ENCODE measurements around the gene MSI2. TPM values are rescaled to one million over a fixed set of nuclear protein-coding genes. Genes with fewer than 3 reads are reported as not detected.

MSI2 gene
- total RNA-seq, 1 experiment from 2014 or later: 174 TPM

DNA sequence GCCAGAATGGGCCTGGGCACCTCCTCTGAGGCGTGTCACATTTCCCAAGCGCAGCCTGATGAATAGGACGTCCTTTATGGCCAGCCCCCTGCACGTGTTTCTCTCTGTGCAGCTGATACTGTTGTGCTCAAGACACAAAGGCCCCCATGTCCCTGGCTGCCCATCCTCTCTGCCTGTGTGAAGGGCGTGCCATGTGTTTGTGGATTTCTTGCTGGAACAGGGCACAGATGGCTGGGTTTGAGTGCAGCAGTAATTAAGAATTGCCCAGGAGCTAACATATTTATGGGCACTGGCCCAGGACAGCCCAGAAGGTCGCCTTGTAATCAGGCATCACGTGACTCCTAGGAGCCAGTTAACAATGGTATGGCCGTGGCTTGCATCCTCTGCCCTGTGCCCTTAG lies 307.6 kb downstream of the MSI2 start:
- no peaks in the 10 kb centered on the region for H3K36me3 ChIP-seq (ENCODE audit: control insufficient read depth, insufficient read depth, low read length)
- Mint-ChIP-seq H3K27ac (ENCODE audit: unreplicated experiment) (no peak overlapping the region), H3K4me1 (ENCODE audit: low read depth, unreplicated experiment) (peaks cover 42% of the 10 kb centered on the region), H3K4me3 (ENCODE audit: unreplicated experiment) (no peak overlapping the region), H3K36me3 (ENCODE audit: insufficient read depth, unreplicated experiment) (peaks cover 57% of the 10 kb centered on the region), H3K27me3 (ENCODE audit: insufficient read depth, unreplicated experiment) (no peaks in the 10 kb centered on the region), H3K9me3 (ENCODE audit: unreplicated experiment) (no peaks in the 10 kb centered on the region)
- BruUV-seq (replicated peaks): no TSS peak
- H3K27me3 ChIP-seq (replicated peaks; ENCODE audit: control insufficient read depth, insufficient read depth, low read length): no peaks in the 10 kb centered on the region
- DNase-seq: no peak
- H3K9me3 ChIP-seq: no peaks in the 10 kb centered on the region
- intact Hi-C loops (cut with micrococcal nuclease; ENCODE audit: unreplicated experiment): no loop called here
- ChIA-PET POLR2A (no interaction called here), CTCF (no interaction called here)
- peaks cover 31% of the 10 kb centered on the region for H3K4me1 ChIP-seq
- H3K4me3 ChIP-seq (ENCODE audit: low read depth, low read length): no peak overlapping the region
- TF ChIP-seq, protein P1, sequence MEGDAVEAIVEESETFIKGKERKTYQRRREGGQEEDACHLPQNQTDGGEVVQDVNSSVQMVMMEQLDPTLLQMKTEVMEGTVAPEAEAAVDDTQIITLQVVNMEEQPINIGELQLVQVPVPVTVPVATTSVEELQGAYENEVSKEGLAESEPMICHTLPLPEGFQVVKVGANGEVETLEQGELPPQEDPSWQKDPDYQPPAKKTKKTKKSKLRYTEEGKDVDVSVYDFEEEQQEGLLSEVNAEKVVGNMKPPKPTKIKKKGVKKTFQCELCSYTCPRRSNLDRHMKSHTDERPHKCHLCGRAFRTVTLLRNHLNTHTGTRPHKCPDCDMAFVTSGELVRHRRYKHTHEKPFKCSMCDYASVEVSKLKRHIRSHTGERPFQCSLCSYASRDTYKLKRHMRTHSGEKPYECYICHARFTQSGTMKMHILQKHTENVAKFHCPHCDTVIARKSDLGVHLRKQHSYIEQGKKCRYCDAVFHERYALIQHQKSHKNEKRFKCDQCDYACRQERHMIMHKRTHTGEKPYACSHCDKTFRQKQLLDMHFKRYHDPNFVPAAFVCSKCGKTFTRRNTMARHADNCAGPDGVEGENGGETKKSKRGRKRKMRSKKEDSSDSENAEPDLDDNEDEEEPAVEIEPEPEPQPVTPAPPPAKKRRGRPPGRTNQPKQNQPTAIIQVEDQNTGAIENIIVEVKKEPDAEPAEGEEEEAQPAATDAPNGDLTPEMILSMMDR (IDR thresholded peaks at IDR 0.05; ENCODE audit: insufficient read depth in 1 of 2, low read depth in 1 of 2, low read length in 1 of 2, severe bottlenecking in 1 of 2, unreplicated experiment in 1 of 2): no peak

DNA sequence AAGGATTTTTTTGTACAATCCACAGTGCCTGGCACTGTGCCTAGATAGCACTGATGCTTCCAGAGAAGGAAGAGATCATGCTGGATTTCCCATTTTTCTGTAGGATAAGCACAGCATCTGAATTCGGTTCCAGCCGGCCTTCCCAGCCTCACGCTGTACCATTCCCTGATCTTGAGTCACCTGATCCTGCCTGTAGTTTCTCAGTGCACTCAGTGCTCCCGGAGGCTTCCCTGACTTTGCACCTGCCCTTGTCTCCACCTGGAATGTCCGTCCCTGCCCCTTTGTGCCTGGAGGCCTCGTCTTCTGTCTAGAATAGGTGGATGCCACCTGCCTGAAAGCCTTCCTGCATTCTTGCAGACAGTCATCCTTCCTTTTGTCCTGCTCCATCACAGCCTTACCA lies 308.9 kb downstream of the MSI2 start:
- Mint-ChIP-seq H3K36me3 (ENCODE audit: insufficient read depth, unreplicated experiment) (peaks cover 59% of the 10 kb centered on the region), H3K9me3 (ENCODE audit: unreplicated experiment) (no peaks in the 10 kb centered on the region), H3K4me1 (ENCODE audit: low read depth, unreplicated experiment) (peaks cover 39% of the 10 kb centered on the region), H3K27me3 (ENCODE audit: insufficient read depth, unreplicated experiment) (no peaks in the 10 kb centered on the region), H3K4me3 (ENCODE audit: unreplicated experiment) (no peak overlapping the region), H3K27ac (ENCODE audit: unreplicated experiment) (no peak overlapping the region)
- TF ChIP-seq, protein P1 (IDR thresholded peaks at IDR 0.05; ENCODE audit: insufficient read depth in 1 of 2, low read depth in 1 of 2, low read length in 1 of 2, severe bottlenecking in 1 of 2, unreplicated experiment in 1 of 2): no peak
- intact Hi-C loops (cut with micrococcal nuclease; ENCODE audit: unreplicated experiment): no loop called here
- H3K4me3 ChIP-seq (ENCODE audit: low read depth, low read length): no peak overlapping the region
- DNase-seq: no peak
- H3K4me1 ChIP-seq: peaks cover 23% of the 10 kb centered on the region
- no peaks in the 10 kb centered on the region for H3K9me3 ChIP-seq
- H3K36me3 ChIP-seq (ENCODE audit: control insufficient read depth, insufficient read depth, low read length): no peaks in the 10 kb centered on the region
- POLR2A ChIA-PET: no interaction called here
- CTCF ChIA-PET: no interaction called here
- no TSS peak for BruUV-seq (replicated peaks)
- no peaks in the 10 kb centered on the region for H3K27me3 ChIP-seq (replicated peaks; ENCODE audit: control insufficient read depth, insufficient read depth, low read length)

DNA sequence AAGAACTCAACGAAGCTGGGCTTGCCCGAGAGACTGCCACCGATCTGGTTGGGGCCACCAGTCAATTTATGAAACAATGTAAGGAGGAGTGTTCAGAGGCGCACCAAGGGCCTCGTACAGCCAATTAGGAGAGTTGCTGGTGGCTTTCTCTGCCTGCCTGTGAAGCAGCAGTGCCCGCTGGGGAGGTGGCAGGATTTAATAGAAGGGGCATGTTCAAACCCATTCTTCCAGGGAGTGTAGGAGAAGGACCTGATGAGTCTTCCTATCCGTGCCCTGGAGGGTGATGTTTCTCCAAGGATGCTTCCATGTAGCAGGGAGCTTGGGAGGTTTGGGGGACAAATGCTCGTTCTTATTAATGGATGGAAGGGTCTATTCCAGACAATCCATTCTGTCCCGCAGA lies 310.4 kb downstream of the MSI2 start:
- no peak for DNase-seq
- ChIA-PET POLR2A (no interaction called here), CTCF (no interaction called here)
- Mint-ChIP-seq H3K27me3 (ENCODE audit: insufficient read depth, unreplicated experiment) (no peaks in the 10 kb centered on the region), H3K36me3 (ENCODE audit: insufficient read depth, unreplicated experiment) (peaks cover 53% of the 10 kb centered on the region), H3K9me3 (ENCODE audit: unreplicated experiment) (no peaks in the 10 kb centered on the region), H3K4me3 (ENCODE audit: unreplicated experiment) (no peak overlapping the region), H3K27ac (ENCODE audit: unreplicated experiment) (no peak overlapping the region), H3K4me1 (ENCODE audit: low read depth, unreplicated experiment) (peaks cover 24% of the 10 kb centered on the region)
- Histone ChIP-seq H3K4me3 (ENCODE audit: low read depth, low read length) (no peak overlapping the region), H3K9me3 (no peaks in the 10 kb centered on the region), H3K4me1 (peaks cover 8% of the 10 kb centered on the region), H3K27me3 (replicated peaks; ENCODE audit: control insufficient read depth, insufficient read depth, low read length) (no peaks in the 10 kb centered on the region), H3K36me3 (ENCODE audit: control insufficient read depth, insufficient read depth, low read length) (no peaks in the 10 kb centered on the region)
- BruUV-seq (replicated peaks): no TSS peak
- TF ChIP-seq, protein P1 (IDR thresholded peaks at IDR 0.05; ENCODE audit: insufficient read depth in 1 of 2, low read depth in 1 of 2, low read length in 1 of 2, severe bottlenecking in 1 of 2, unreplicated experiment in 1 of 2): no peak
- intact Hi-C loops (cut with micrococcal nuclease; ENCODE audit: unreplicated experiment): no loop called here
